Breast epithelium (tissue), 3 donors: Measurements from ENCODE around the gene RPL19.

Source experiments
- CTCF ChIP-seq, 3 donors: fragments of 450-650 bp; IDR thresholded peaks; one replicate each; pipeline ENCODE4 v1.5.1; 2016 to 2017; ENCODE audit warnings: antibody characterized with exemption in 3 of 3, mild to moderate bottlenecking in 3 of 3, moderate library complexity in 3 of 3
- POLR2A ChIP-seq: fragments of 450-650 bp; IDR thresholded peaks from one replicate; pipeline ENCODE4 v1.6.1; 2016; ENCODE audit warnings: antibody characterized with exemption, mild to moderate bottlenecking, moderate library complexity
- POLR2AphosphoS5 ChIP-seq, 3 donors: sonication (generic); formaldehyde crosslinking; IDR thresholded peaks; one replicate each; pipeline ENCODE4 v1.6.1; 2017; ENCODE audit warnings: antibody characterized with exemption in 3 of 3

DNA sequence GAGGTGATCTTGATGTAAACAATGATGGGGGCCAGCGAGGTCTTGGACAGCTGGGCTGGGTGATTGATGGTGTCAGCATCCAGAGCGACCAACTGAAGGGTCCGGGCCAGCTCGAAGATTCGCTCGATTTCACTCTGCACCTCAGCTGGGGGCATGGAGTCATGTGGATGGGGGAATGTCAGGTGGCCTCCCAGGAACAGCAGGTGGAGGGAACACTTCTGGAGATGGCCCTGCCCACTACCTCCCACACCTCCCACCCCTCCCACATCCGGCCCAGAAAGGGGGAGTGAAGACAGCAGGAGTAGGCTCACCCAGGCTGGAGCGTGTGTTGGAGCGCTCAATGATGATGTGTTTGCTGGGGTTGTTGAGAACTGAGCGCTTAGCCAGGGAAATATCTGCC, 16.4 kb upstream of the RPL19 start:
- TF ChIP-seq POLR2AphosphoS5 (IDR thresholded peaks at IDR 0.05) (no peak), POLR2A (no peak), CTCF (IDR thresholded peaks at IDR 0.05) (no peak)
